ENCODE measurements around the gene AREL1.
"Not testable (repeated sequence)": the region's sequence is repeated elsewhere in the genome, so short reads cannot be mapped to it uniquely, and the experiment has no call there.

AREL1 gene, protein sequence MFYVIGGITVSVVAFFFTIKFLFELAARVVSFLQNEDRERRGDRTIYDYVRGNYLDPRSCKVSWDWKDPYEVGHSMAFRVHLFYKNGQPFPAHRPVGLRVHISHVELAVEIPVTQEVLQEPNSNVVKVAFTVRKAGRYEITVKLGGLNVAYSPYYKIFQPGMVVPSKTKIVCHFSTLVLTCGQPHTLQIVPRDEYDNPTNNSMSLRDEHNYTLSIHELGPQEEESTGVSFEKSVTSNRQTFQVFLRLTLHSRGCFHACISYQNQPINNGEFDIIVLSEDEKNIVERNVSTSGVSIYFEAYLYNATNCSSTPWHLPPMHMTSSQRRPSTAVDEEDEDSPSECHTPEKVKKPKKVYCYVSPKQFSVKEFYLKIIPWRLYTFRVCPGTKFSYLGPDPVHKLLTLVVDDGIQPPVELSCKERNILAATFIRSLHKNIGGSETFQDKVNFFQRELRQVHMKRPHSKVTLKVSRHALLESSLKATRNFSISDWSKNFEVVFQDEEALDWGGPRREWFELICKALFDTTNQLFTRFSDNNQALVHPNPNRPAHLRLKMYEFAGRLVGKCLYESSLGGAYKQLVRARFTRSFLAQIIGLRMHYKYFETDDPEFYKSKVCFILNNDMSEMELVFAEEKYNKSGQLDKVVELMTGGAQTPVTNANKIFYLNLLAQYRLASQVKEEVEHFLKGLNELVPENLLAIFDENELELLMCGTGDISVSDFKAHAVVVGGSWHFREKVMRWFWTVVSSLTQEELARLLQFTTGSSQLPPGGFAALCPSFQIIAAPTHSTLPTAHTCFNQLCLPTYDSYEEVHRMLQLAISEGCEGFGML

DNA sequence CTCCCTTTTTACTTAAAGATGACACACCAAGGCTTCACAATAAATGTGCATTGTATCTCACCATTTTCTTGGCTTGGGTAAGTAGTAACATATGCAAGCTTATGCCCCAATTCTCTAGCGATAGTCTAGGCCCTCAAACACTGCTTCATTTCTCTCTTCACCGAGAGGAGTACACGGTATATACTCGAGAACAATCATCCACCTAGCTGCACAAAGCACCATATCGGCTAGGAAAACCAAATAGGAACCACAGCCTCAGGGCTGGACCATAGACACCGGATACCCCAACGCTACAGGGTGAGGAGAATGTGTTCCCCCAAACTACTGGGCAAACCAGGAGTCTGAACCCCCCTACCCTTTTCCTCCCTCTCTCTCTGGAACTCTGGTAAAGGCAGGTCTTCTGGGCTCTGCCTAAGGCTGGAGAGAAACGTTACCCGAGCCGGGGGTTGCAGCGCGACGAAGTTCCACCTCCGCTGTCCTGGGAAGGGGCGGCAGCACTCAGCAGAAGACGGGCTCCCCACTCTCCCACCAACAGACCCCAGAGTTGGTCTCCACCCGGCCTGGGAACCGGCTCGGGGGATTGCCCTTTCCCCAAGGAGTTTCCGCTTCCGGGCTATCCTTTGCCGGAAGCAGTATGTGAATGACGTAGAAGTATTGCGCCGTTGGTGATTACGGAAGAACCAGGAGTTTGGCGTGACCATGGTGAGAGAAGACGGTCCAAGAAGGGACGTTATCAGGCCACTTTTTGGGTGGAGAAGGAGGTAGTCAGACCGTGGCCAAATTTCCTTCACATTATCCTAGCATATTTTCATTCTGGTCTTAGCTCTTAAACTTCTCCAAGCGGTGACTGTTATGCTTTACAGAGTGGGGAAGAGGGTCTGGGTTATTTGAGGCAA is at the start of gene AREL1, which contains the start of gene FCF1:
Gene AREL1, minus strand, starts transcription at position 582 of the 896 bp plus-strand sequence. CDS start 27,465 bp downstream, outside the sequence.
Gene FCF1, plus strand, starts transcription at position 646 of the 896 bp plus-strand sequence. Its CDS starts 54 bp downstream, at position 700.
- 0 out of 2 replicates have a peak, but pooled peaks cover 3% of the 10 kb centered on the region for H3K4me1 ChIP-seq (ENCODE audit: control insufficient read depth, insufficient read depth, low read length)

DNA sequence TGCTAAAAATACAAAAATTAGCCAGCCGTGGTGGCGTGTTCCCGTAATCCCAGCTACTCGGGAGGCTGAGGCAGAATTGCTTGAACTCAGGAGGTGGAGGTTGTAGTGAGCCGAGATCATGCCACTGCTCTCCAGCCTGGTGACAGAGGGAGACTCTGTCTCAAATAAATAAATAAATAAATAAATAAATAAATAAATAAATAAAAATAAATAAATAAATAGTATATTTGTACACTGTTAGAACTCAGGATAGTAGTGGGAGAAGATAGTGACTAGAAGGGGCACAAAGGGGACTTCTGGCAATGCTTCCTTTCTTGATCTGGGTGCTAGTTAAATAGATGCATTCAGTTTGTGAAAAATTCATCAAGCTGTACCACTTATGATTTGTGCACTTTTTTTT is 45.6 kb upstream of the AREL1 start:
- not testable (repeated sequence) for H3K4me1 ChIP-seq (ENCODE audit: control insufficient read depth, insufficient read depth, low read length); H3K27me3 ChIP-seq (ENCODE audit: control insufficient read depth, insufficient read depth, low read length); H3K36me3 ChIP-seq (ENCODE audit: control insufficient read depth, insufficient read depth, low read length); H3K9ac ChIP-seq (ENCODE audit: low read depth, low read length); H3K9me3 ChIP-seq (ENCODE audit: control insufficient read depth, insufficient read depth, low read length); H3K4me3 ChIP-seq (ENCODE audit: low read depth, low read length); H3K27ac ChIP-seq (ENCODE audit: low read depth, low read length)

More for the DNA sequence above, at the start of gene AREL1, which contains the start of gene FCF1:
- Histone ChIP-seq H3K9ac (ENCODE audit: low read depth, low read length) (peak within 1 kb of the TSS; percentile 71), H3K27ac (ENCODE audit: low read depth, low read length) (peak within 1 kb of the TSS; percentile 36), H3K36me3 (ENCODE audit: control insufficient read depth, insufficient read depth, low read length) (peaks cover 32% of the 10 kb centered on the region), H3K4me3 (ENCODE audit: low read depth, low read length) (peak within 1 kb of the TSS; percentile 90), H3K9me3 (ENCODE audit: control insufficient read depth, insufficient read depth, low read length) (no peaks in the 10 kb centered on the region), H3K27me3 (ENCODE audit: control insufficient read depth, insufficient read depth, low read length) (no peaks in the 10 kb centered on the region)

DNA sequence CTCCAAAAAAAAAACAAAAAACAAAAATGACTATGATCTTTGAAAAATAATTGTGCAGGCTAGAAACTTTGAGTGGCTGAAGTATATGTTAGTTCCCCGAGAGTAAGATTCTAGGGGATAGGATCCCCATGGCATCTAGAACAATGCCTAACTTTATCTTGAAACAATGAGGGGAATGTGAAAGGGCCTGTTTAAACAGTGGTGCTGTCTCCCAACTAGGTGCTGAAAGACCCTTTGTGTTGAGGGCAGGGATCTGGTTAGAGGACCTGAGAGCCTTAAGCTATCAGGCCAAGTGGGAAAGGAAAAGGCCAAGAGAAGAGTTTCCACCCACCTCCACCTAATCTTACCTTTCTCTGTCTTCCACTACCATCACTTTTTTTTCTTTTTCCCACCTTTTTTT is 43.4 kb upstream of the AREL1 start:
- H3K27me3 ChIP-seq (ENCODE audit: control insufficient read depth, insufficient read depth, low read length): no peaks in the 10 kb centered on the region
- no peak overlapping the region for H3K27ac ChIP-seq (ENCODE audit: low read depth, low read length)
- H3K9ac ChIP-seq (ENCODE audit: low read depth, low read length): no peak overlapping the region
- H3K36me3 ChIP-seq (ENCODE audit: control insufficient read depth, insufficient read depth, low read length): no peaks in the 10 kb centered on the region
- no peak overlapping the region for H3K4me3 ChIP-seq (ENCODE audit: low read depth, low read length)
- H3K9me3 ChIP-seq (ENCODE audit: control insufficient read depth, insufficient read depth, low read length): peaks cover 4% of the 10 kb centered on the region; the same call in 1 of the 2 replicates
- no peaks in the 10 kb centered on the region for H3K4me1 ChIP-seq (ENCODE audit: control insufficient read depth, insufficient read depth, low read length)

DNA sequence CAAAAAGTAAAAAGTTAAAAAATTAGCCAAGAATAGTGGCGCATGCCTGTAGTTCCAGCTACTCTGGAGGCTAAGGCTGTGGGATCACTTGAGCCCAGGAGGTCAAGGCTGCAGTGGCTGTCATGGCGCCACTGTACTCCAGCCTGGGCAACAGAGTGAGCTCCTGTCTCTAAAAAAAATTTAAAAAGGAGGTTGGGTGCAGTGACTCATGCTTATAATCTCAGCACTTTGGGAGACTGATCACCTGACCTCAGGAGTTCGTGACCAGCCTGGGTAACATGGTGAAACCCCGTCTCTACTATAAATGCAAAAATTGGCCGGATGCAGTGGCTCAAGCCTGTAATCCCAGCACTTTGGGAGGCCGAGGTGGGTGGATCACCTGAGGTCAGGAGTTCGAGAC is 42.0 kb upstream of the AREL1 start:
- Histone ChIP-seq H3K9me3 (ENCODE audit: control insufficient read depth, insufficient read depth, low read length) (peaks cover 4% of the 10 kb centered on the region; the same call in 1 of the 2 replicates), H3K9ac (ENCODE audit: low read depth, low read length) (no peak overlapping the region), H3K27me3 (ENCODE audit: control insufficient read depth, insufficient read depth, low read length) (no peaks in the 10 kb centered on the region), H3K4me1 (ENCODE audit: control insufficient read depth, insufficient read depth, low read length) (no peaks in the 10 kb centered on the region), H3K4me3 (ENCODE audit: low read depth, low read length) (no peak overlapping the region), H3K27ac (ENCODE audit: low read depth, low read length) (no peak overlapping the region), H3K36me3 (ENCODE audit: control insufficient read depth, insufficient read depth, low read length) (no peaks in the 10 kb centered on the region)

DNA sequence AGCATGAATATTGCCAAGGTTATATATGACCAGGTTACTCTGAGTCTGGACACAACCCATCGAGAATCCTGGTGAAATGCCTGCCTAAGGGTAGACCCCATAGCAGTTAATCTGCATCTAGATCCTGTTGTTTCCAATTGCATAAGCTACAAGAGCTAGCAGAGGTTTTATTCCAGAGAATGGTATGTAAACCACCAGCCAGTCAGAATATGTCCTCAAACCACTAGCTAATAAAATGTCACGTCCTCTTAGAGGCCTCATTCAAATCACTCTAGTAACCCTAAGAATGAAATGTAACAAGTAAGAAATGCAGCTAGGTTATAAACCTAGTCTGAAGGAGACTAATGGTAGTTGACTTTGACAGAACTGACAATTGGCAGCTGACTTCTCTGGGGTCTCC is 41.3 kb upstream of the AREL1 start:
- Histone ChIP-seq H3K4me3 (ENCODE audit: low read depth, low read length) (no peak overlapping the region), H3K4me1 (ENCODE audit: control insufficient read depth, insufficient read depth, low read length) (no peaks in the 10 kb centered on the region), H3K36me3 (ENCODE audit: control insufficient read depth, insufficient read depth, low read length) (no peaks in the 10 kb centered on the region), H3K27me3 (ENCODE audit: control insufficient read depth, insufficient read depth, low read length) (no peaks in the 10 kb centered on the region), H3K9me3 (ENCODE audit: control insufficient read depth, insufficient read depth, low read length) (peaks cover 4% of the 10 kb centered on the region; the same call in 1 of the 2 replicates), H3K9ac (ENCODE audit: low read depth, low read length) (no peak overlapping the region), H3K27ac (ENCODE audit: low read depth, low read length) (no peak overlapping the region)

DNA sequence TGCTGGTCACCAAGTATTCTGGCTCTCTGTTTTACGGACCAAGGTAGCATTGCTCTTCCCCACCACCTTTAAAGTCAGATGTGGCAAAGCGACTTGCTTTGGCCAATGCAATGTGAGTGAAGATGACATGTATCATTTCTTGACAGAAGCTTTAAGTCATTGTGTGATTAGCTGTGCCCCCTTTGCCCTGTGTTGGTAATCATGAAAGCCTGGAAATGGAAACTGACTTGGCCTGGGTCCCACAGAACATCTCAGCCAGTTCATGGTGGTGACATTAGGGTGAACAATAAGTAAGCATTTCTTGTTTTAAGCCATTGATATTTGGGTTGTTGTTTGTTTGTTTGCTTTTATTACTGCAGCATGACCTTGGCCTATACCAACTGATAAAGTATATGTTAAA is 34.4 kb upstream of the AREL1 start:
- no peak overlapping the region for H3K9ac ChIP-seq (ENCODE audit: low read depth, low read length)
- no peaks in the 10 kb centered on the region for H3K27me3 ChIP-seq (ENCODE audit: control insufficient read depth, insufficient read depth, low read length)
- H3K4me1 ChIP-seq (ENCODE audit: control insufficient read depth, insufficient read depth, low read length): no peaks in the 10 kb centered on the region
- H3K4me3 ChIP-seq (ENCODE audit: low read depth, low read length): no peak overlapping the region
- no peaks in the 10 kb centered on the region for H3K9me3 ChIP-seq (ENCODE audit: control insufficient read depth, insufficient read depth, low read length)
- H3K36me3 ChIP-seq (ENCODE audit: control insufficient read depth, insufficient read depth, low read length): no peaks in the 10 kb centered on the region
- H3K27ac ChIP-seq (ENCODE audit: low read depth, low read length): no peak overlapping the region

DNA sequence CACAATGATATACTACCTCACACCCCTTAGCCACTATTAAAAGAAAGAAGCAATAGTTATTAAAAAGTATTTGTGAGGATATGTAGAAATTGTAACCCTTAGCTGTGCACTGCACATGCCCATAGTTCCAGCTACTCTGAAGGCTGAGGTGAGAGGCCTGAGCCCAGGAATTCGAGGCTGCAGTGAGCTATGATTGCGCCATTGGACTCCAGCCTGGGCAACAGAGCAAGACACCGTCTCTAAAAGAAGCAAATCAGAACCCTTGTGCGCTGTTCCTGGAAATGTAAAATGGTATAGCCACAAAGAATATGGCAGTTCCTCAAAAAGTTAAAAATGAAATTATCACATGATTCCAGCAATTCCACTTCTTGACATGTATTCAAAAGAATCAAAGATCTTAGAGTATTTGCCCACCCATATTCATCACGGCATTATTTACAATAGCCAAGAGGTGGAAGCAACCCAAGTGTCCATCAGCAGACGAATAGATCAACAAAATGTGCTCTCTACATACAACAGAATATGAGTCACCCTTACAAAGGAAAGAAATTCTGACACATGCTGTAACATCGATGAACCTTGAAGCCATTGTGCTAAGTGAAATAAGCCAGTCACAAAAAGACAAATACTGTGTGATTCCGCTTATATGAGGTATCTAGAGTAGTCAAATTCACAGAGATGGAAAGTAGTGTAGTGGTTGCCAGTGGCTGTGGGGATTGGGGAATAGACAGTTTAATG is 26.6 kb upstream of the AREL1 start:
- H3K4me1 ChIP-seq (ENCODE audit: control insufficient read depth, insufficient read depth, low read length): no peaks in the 10 kb centered on the region
- no peak overlapping the region for H3K4me3 ChIP-seq (ENCODE audit: low read depth, low read length)
- H3K27me3 ChIP-seq (ENCODE audit: control insufficient read depth, insufficient read depth, low read length): no peaks in the 10 kb centered on the region
- peaks cover 13% of the 10 kb centered on the region for H3K36me3 ChIP-seq (ENCODE audit: control insufficient read depth, insufficient read depth, low read length)
- H3K9ac ChIP-seq (ENCODE audit: low read depth, low read length): no peak overlapping the region
- no peaks in the 10 kb centered on the region for H3K9me3 ChIP-seq (ENCODE audit: control insufficient read depth, insufficient read depth, low read length)
- H3K27ac ChIP-seq (ENCODE audit: low read depth, low read length): no peak overlapping the region

DNA sequence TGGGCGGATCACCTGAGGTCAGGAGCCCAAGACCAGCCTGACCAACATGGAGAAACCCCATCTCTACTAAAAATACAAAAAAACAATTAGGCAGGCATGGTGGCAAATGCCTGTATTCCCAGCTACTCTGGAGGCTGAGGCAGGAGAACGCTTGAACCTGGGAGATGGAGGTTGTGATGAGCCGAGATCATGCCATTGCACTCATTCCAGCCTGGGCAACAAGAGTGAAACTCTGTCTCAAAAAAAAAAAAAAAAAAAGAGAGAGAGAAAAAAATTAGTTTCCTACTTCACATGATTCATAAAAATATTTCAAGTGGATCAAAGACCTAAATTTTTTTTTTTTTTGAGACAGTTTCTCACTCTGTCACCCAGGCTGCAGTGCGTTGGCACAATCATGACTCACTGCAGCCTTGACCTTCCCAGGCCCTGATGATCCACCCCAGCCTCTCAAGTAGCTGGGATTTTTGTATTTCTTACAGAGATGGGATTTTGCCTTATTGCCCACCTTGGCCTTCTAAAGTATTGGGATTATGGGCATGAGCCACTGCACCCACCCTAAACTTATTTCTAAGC is 25.0 kb upstream of the AREL1 start:
- Histone ChIP-seq H3K27ac (ENCODE audit: low read depth, low read length) (no peak overlapping the region), H3K27me3 (ENCODE audit: control insufficient read depth, insufficient read depth, low read length) (no peaks in the 10 kb centered on the region)

DNA sequence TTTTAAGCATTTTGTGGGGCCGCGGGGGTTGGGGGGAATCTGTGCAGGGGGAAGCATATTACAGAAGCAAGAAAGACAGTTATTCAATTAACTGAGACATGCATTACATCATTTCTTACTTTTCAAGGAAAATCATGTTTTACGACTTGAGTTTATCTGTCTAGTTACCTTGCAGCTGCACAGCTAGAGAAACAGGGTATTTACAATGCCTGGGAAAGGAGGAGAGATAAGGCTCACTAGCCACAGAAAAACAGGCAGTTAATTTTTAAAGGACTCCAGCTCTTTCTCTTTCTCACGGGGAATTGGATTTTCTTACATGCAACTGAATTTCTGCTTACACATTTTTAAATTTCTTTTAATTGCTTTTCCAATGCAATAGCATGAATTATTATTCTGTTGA is 22.2 kb upstream of the AREL1 start:
- H3K27me3 ChIP-seq (ENCODE audit: control insufficient read depth, insufficient read depth, low read length): no peaks in the 10 kb centered on the region
- H3K9ac ChIP-seq (ENCODE audit: low read depth, low read length): no peak overlapping the region
- H3K27ac ChIP-seq (ENCODE audit: low read depth, low read length): no peak overlapping the region
- H3K36me3 ChIP-seq (ENCODE audit: control insufficient read depth, insufficient read depth, low read length): peaks cover 42% of the 10 kb centered on the region
- no peaks in the 10 kb centered on the region for H3K9me3 ChIP-seq (ENCODE audit: control insufficient read depth, insufficient read depth, low read length)
- H3K4me3 ChIP-seq (ENCODE audit: low read depth, low read length): no peak overlapping the region
- no peaks in the 10 kb centered on the region for H3K4me1 ChIP-seq (ENCODE audit: control insufficient read depth, insufficient read depth, low read length)

More for the DNA sequence above, 25.0 kb upstream of the AREL1 start:
- no peaks in the 10 kb centered on the region for H3K4me1 ChIP-seq (ENCODE audit: control insufficient read depth, insufficient read depth, low read length)
- H3K4me3 ChIP-seq (ENCODE audit: low read depth, low read length): no peak overlapping the region
- H3K9me3 ChIP-seq (ENCODE audit: control insufficient read depth, insufficient read depth, low read length): no peaks in the 10 kb centered on the region
- peaks cover 28% of the 10 kb centered on the region for H3K36me3 ChIP-seq (ENCODE audit: control insufficient read depth, insufficient read depth, low read length)
- no peak overlapping the region for H3K9ac ChIP-seq (ENCODE audit: low read depth, low read length)

DNA sequence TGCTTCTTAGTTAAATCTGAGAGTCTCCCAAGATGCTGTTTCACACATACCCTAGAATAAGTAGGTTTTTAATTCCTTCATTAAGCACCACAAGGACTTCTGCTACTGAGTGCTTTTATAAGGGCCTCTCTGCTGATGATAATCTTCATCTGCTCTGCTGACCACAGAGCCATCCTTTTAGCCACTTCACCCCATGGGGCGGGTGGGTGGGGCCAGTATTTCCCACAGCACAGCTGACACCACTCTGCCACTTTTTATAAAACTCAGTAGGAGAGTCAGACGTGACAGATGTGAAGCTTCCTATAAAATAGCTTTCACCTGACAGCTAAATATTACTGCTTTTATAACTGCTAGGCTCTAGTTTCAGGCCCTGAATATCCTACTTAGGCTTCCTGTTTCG is 20.3 kb upstream of the AREL1 start:
- peaks cover 42% of the 10 kb centered on the region for H3K36me3 ChIP-seq (ENCODE audit: control insufficient read depth, insufficient read depth, low read length)

More for the DNA sequence above, 20.3 kb upstream of the AREL1 start:
- no peaks in the 10 kb centered on the region for H3K9me3 ChIP-seq (ENCODE audit: control insufficient read depth, insufficient read depth, low read length)
- no peak overlapping the region for H3K9ac ChIP-seq (ENCODE audit: low read depth, low read length)
- no peak overlapping the region for H3K27ac ChIP-seq (ENCODE audit: low read depth, low read length)
- no peaks in the 10 kb centered on the region for H3K27me3 ChIP-seq (ENCODE audit: control insufficient read depth, insufficient read depth, low read length)
- H3K4me3 ChIP-seq (ENCODE audit: low read depth, low read length): no peak overlapping the region
- no peaks in the 10 kb centered on the region for H3K4me1 ChIP-seq (ENCODE audit: control insufficient read depth, insufficient read depth, low read length)
